SK-N-SH (cell line): ENCODE measurements around the gene TIMM10. TPM values are rescaled to one million over a fixed set of nuclear protein-coding genes. Genes with fewer than 3 reads are reported as not detected.
A peak's percentile ranks its signal among the peaks of the same experiment; 100 is the strongest.

ENCODE experiments used
- CTCF ChIA-PET: fragments of 300-600, 350-600 bp; formaldehyde crosslinking; extraction: SDS; loops from one replicate; lab custom pipeline; 2021; lab: Yijun Ruan, JAX
- POLR2A ChIA-PET: fragments of 350-600 bp; sonication (Branson Sonifier 250); formaldehyde crosslinking; extraction: SDS; loops from one replicate; lab custom pipeline; 2020; ENCODE audit warnings: antibody characterized with exemption, inconsistent platforms; lab: Yijun Ruan, JAX
- DNase-seq: peaks from one replicate; pipeline ENCODE4 v3.0.0; 2012
- H2AFZ ChIP-seq: fragments of 200-600 bp; sonication (generic); 2 replicates; pipeline ENCODE4 v1.8.1; 2016; ENCODE audit warnings: antibody characterized with exemption, mild to moderate bottlenecking, low read depth
- H3F3A ChIP-seq: fragments of 200-600 bp; sonication (generic); replicated peaks from 2 replicates; pipeline ENCODE3; 2016; ENCODE audit warnings: antibody characterized with exemption, mild to moderate bottlenecking; ENCODE audit not compliant: insufficient read depth
- H3K27ac ChIP-seq, 2 experiments: fragments of 200-500 bp in 1 of 2; fragments of 200-600 bp in 1 of 2; sonication (Bioruptor generic) in 1 of 2; sonication (generic), shearing (Covaris generic) in 1 of 2; 2 replicates each; pipeline versions ENCODE4 v1.5.1 to v1.6.1; 2014 to 2016; ENCODE audit warnings: low read depth in 2 of 2, inconsistent platforms in 1 of 2, low read length in 1 of 2, mild to moderate bottlenecking in 1 of 2, mixed read lengths in 1 of 2
- H3K27me3 ChIP-seq: fragments of 200-600 bp; sonication (generic), shearing (Covaris generic); 2 replicates; pipeline ENCODE4 v1.6.1; 2016; ENCODE audit warnings: mixed run types; ENCODE audit not compliant: insufficient read depth
- H3K36me3 ChIP-seq, 2 experiments: fragments of 200-500 bp in 1 of 2; fragments of 200-600 bp in 1 of 2; sonication (Bioruptor generic) in 1 of 2; sonication (generic) in 1 of 2; replicated peaks in 1 of 2; 2 replicates each; pipeline versions ENCODE3 to v1.5.1; 2014 to 2016; ENCODE audit warnings: low read length in 1 of 2, mild to moderate bottlenecking in 1 of 2; ENCODE audit not compliant: insufficient read depth in 2 of 2, control insufficient read depth in 1 of 2
- H3K4me1 ChIP-seq, 2 experiments: fragments of 200-500 bp in 1 of 2; fragments of 200-600 bp in 1 of 2; sonication (Bioruptor generic) in 1 of 2; sonication (generic), shearing (Covaris generic) in 1 of 2; 2 replicates each; pipeline versions ENCODE4 v1.5.1 to v1.6.1; 2014 to 2016; ENCODE audit warnings: low read depth in 1 of 2, low read length in 1 of 2, mixed run types in 1 of 2; ENCODE audit not compliant: insufficient read depth in 2 of 2, control insufficient read depth in 1 of 2
- H3K4me2 ChIP-seq: fragments of 200-600 bp; sonication (generic), shearing (Covaris generic); 2 replicates; pipeline ENCODE4 v1.6.1; 2017; ENCODE audit warnings: mixed run types
- H3K4me3 ChIP-seq, 2 experiments: fragments of 200-500 bp in 1 of 2; fragments of 200-600 bp in 1 of 2; sonication (Bioruptor generic) in 1 of 2; sonication (generic), shearing (Covaris generic) in 1 of 2; 2 replicates each; pipeline versions ENCODE4 v1.5.1 to v1.8.1; 2014 to 2016; ENCODE audit warnings: low read depth in 2 of 2, inconsistent platforms in 1 of 2, low read length in 1 of 2, mild to moderate bottlenecking in 1 of 2, mixed read lengths in 1 of 2, moderate library complexity in 1 of 2
- H3K79me2 ChIP-seq: fragments of 200-600 bp; sonication (generic); 2 replicates; pipeline ENCODE4 v1.8.1; 2017; ENCODE audit warnings: mild to moderate bottlenecking; ENCODE audit not compliant: insufficient read depth
- H3K9ac ChIP-seq: fragments of 200-600 bp; sonication (generic); 2 replicates; pipeline ENCODE4 v1.6.1; 2017; ENCODE audit warnings: mixed run types
- H3K9me2 ChIP-seq: fragments of 200-600 bp; sonication (generic); 2 replicates; pipeline ENCODE4 v1.6.1; 2017; ENCODE audit warnings: mixed run types
- H3K9me3 ChIP-seq: fragments of 200-600 bp; sonication (generic); 2 replicates; pipeline ENCODE4 v1.6.1; 2017; ENCODE audit warnings: mixed run types, mild to moderate bottlenecking, moderate library complexity
- H4K20me1 ChIP-seq: fragments of 200-600 bp; sonication (generic); 2 replicates; pipeline ENCODE4 v1.6.1; 2017; ENCODE audit warnings: mild to moderate bottlenecking, mixed run types; ENCODE audit not compliant: insufficient read depth
- CTCF ChIP-seq: fragments of 200-600 bp; sonication (generic); IDR thresholded peaks from 2 replicates; pipeline ENCODE4 v1.6.1; 2017; ENCODE audit warnings: antibody characterized with exemption, mild to moderate bottlenecking, moderate library complexity
- EZH2phosphoT487 ChIP-seq: fragments of 200-600 bp; sonication (generic); IDR thresholded peaks from 2 replicates; pipeline ENCODE4 v1.6.1; 2017; ENCODE audit warnings: low read depth, mixed run types, mild to moderate bottlenecking, antibody characterized with exemption, moderate library complexity, borderline replicate concordance
- FOSL2 ChIP-seq: IDR thresholded peaks from 2 replicates; pipeline ENCODE4 v1.4.0; 2012; ENCODE audit warnings: low read depth, mild to moderate bottlenecking, moderate library complexity, borderline replicate concordance
- FOXM1 ChIP-seq: IDR thresholded peaks from 2 replicates; pipeline ENCODE4 v1.4.0; 2012; ENCODE audit warnings: low read depth, mild to moderate bottlenecking
- MAX ChIP-seq: IDR thresholded peaks from 2 replicates; pipeline ENCODE4 v1.4.0; 2012; ENCODE audit warnings: low read depth
- MEF2A ChIP-seq: IDR thresholded peaks from 2 replicates; pipeline ENCODE4 v1.4.0; 2012; ENCODE audit warnings: low read depth, borderline replicate concordance
- PBX3 ChIP-seq: IDR thresholded peaks from 2 replicates; pipeline ENCODE4; 2012
- POLR2AphosphoS5 ChIP-seq: IDR thresholded peaks from 2 replicates; pipeline ENCODE4 v1.6.1; 2012; ENCODE audit warnings: low read depth, low read length
- RCOR1 ChIP-seq: fragments of 150-350 bp; IDR thresholded peaks from 2 replicates; pipeline ENCODE4 v1.6.1; 2017; ENCODE audit warnings: antibody characterized with exemption, low read length
- REST ChIP-seq: IDR thresholded peaks from 2 replicates; pipeline ENCODE4 v1.6.1; 2012; ENCODE audit warnings: mild to moderate bottlenecking, low read depth, low read length, moderate library complexity
- RFX5 ChIP-seq: IDR thresholded peaks from 2 replicates; pipeline ENCODE4 v1.6.1; 2012; ENCODE audit warnings: mild to moderate bottlenecking, improper control_type of control experiment, low read length
- RXRA ChIP-seq: IDR thresholded peaks from 2 replicates; pipeline ENCODE4 v1.4.0; 2012; ENCODE audit warnings: low read depth, mild to moderate bottlenecking, borderline replicate concordance
- SIN3A ChIP-seq: IDR thresholded peaks from 2 replicates; pipeline ENCODE4 v1.6.1; 2012; ENCODE audit warnings: low read depth, mild to moderate bottlenecking, low read length, moderate library complexity, borderline replicate concordance
- SMC3 ChIP-seq: IDR thresholded peaks from 2 replicates; pipeline ENCODE4 v1.6.1; 2012; ENCODE audit warnings: low read depth, low read length, improper control_type of control experiment
- TCF12 ChIP-seq: IDR thresholded peaks from 2 replicates; pipeline ENCODE4 v1.4.0; 2012
- TEAD4 ChIP-seq: IDR thresholded peaks from 2 replicates; pipeline ENCODE4 v1.4.0; 2012; ENCODE audit warnings: mild to moderate bottlenecking, borderline replicate concordance; ENCODE audit not compliant: insufficient read depth
- USF1 ChIP-seq: IDR thresholded peaks from 2 replicates; pipeline ENCODE4 v1.4.0; 2012; ENCODE audit warnings: low read depth, borderline replicate concordance
- USF2 ChIP-seq: fragments of 150-350 bp; IDR thresholded peaks from 2 replicates; pipeline ENCODE4 v1.6.1; 2017; ENCODE audit warnings: antibody characterized with exemption, low read length, low read depth, borderline replicate concordance
- YY1 ChIP-seq: IDR thresholded peaks from 2 replicates; pipeline ENCODE4 v1.4.0; 2012; ENCODE audit warnings: low read depth, mild to moderate bottlenecking
- WGBS: methylation state at CpG from one replicate; pipeline ENCODE4 v1.1.6; 2017; ENCODE audit warnings: low lambda C conversion rate; 5-methylcytosine and 5-hydroxymethylcytosine counted together
- polyA plus RNA-seq, 3 experiments: library from polyadenylated mRNA; depleted of rRNA; stranded (reverse); fragments of >200 nt; gene quantifications; 2 replicates each; pipeline ENCODE4 v1.2.3, GENCODE V29; 2012

TIMM10 gene
- polyA plus RNA-seq, 1 of the 3 experiments (the other 2 are of a cell fraction) = 179 TPM

GRCh38 chr11:57547854-57548377 is 17.4 kb upstream of the TIMM10 start:
- H3K79me2 ChIP-seq = no peaks in the 10 kb centered on the region
- H3F3A ChIP-seq = no peaks in the 10 kb centered on the region
- H3K4me1 ChIP-seq = no peaks in the 10 kb centered on the region; a peak in 1 of 4 replicates
- peaks cover 0 to 29% of the 10 kb centered on the region in 2 experiments for H3K36me3 ChIP-seq
- no peak overlapping the region for H3K4me2 ChIP-seq
- 61% methylated on average over 6 of the region's 6 CpGs for WGBS
- H3K9me3 ChIP-seq = no peaks in the 10 kb centered on the region
- H3K27me3 ChIP-seq = no peaks in the 10 kb centered on the region
- H2AFZ ChIP-seq = no peak overlapping the region
- no peak overlapping the region for H3K27ac ChIP-seq
- TF ChIP-seq EZH2phosphoT487 (no peak), YY1 (no peak), FOSL2 (no peak), USF1 (no peak), FOXM1 (no peak), MAX (no peak), SIN3A (no peak), MEF2A (no peak), RCOR1 (no peak), RFX5 (no peak), SMC3 (no peak), PBX3 (no peak)
- TF ChIP-seq, all 33 proteins: peak for 0
- Histone ChIP-seq H4K20me1 (no peaks in the 10 kb centered on the region), H3K9me2 (no peaks in the 10 kb centered on the region), H3K9ac (no peak overlapping the region), H3K4me3 (no peak overlapping the region)
- no peak for DNase-seq
- CTCF ChIA-PET = interaction anchor here (0.6 to 7.6 kb wide), 4 partner anchors 20 to 97 kb away, joined by 3 to 36 read pairs (median 3); partner anchors contain the start of genes RTN4RL2 and UBE2L6
- POLR2A ChIA-PET = no interaction called here

- ChIA-PET CTCF (interaction anchor here (1.0 to 7.6 kb wide), 5 partner anchors 20 to 98 kb away, joined by 3 to 36 read pairs (median 3); partner anchors contain the start of genes RTN4RL2 and UBE2L6), POLR2A (interaction anchor here (0.7 kb wide), 1 partner anchor 11 kb away, joined by 3 read pairs; no protein-coding TSS in a partner anchor)
- Histone ChIP-seq H3K27ac (no peak overlapping the region), H2AFZ (no peak overlapping the region), H3K4me1 (no peaks in the 10 kb centered on the region; a peak in 1 of 4 replicates), H3K4me3 (no peak overlapping the region), H3F3A (no peaks in the 10 kb centered on the region), H3K27me3 (no peaks in the 10 kb centered on the region), H3K9me2 (no peaks in the 10 kb centered on the region), H3K4me2 (no peak overlapping the region), H3K9me3 (no peaks in the 10 kb centered on the region), H3K9ac (no peak overlapping the region), H3K36me3 (peaks cover 0 to 20% of the 10 kb centered on the region in 2 experiments), H3K79me2 (no peaks in the 10 kb centered on the region), H4K20me1 (no peaks in the 10 kb centered on the region)
- peak; percentile 35 for DNase-seq
- 51% methylated on average over 5 of the region's 5 CpGs for WGBS
- TF ChIP-seq RCOR1 = no peak
- TF ChIP-seq TEAD4 = no peak
- no peak for TF ChIP-seq POLR2AphosphoS5
- no peak for TF ChIP-seq USF2
- no peak for TF ChIP-seq CTCF
- TF ChIP-seq REST = no peak
- no peak for TF ChIP-seq TCF12
- TF ChIP-seq RXRA = no peak
These were observed 16.4 kb upstream of the TIMM10 start for GRCh38 chr11:57546869-57547475.
